ENCODE data around the gene ERG28.
"Not testable (repeated sequence)": the region's sequence is repeated elsewhere in the genome, so short reads cannot be mapped to it uniquely, and the experiment has no call there.

Gene ERG28

GRCh38 chr14:75615200-75615599 is 45.5 kb downstream of the ERG28 start:
- no peak for FAIRE-seq

GRCh38 chr14:75614179-75614578 is 46.5 kb downstream of the ERG28 start:
- FAIRE-seq: no peak

GRCh38 chr14:75612157-75612556 is 48.5 kb downstream of the ERG28 start:
- FAIRE-seq: no peak

GRCh38 chr14:75610834-75611233 is 49.8 kb downstream of the ERG28 start:
- no peak for FAIRE-seq

GRCh38 chr14:75609606-75610475 is 50.8 kb downstream of the ERG28 start:
- no peak for FAIRE-seq

- no peak for FAIRE-seq
Observed at GRCh38 chr14:75609116-75609515, 51.6 kb downstream of the ERG28 start.

- no peak for FAIRE-seq
Observed at GRCh38 chr14:75607842-75608640, 52.6 kb downstream of the ERG28 start.

GRCh38 chr14:75607044-75607443 is 53.6 kb downstream of the ERG28 start:
- no peak for FAIRE-seq

GRCh38 chr14:75605916-75606315 is 54.8 kb downstream of the ERG28 start:
- FAIRE-seq: no peak

- FAIRE-seq: no peak
Observed at GRCh38 chr14:75604979-75605851, 55.5 kb downstream of the ERG28 start.

- FAIRE-seq: no peak
Observed at GRCh38 chr14:75602503-75602902, 58.2 kb downstream of the ERG28 start.

GRCh38 chr14:75601061-75601460 is 59.6 kb downstream of the ERG28 start:
- not testable (repeated sequence) for FAIRE-seq

GRCh38 chr14:75600100-75600499 is 60.6 kb downstream of the ERG28 start:
- FAIRE-seq: not testable (repeated sequence)

All from A204.1 (cell line).